ENCODE results near the gene PKD1L1. TPM values are rescaled to one million over a fixed set of nuclear protein-coding genes. Genes with fewer than 3 reads are reported as not detected.

PKD1L1 gene
- polyA plus RNA-seq, 1 donor (not counting 4 experiments of a cell fraction or from before 2014, with no cell fraction given): 0.04 TPM

DNA sequence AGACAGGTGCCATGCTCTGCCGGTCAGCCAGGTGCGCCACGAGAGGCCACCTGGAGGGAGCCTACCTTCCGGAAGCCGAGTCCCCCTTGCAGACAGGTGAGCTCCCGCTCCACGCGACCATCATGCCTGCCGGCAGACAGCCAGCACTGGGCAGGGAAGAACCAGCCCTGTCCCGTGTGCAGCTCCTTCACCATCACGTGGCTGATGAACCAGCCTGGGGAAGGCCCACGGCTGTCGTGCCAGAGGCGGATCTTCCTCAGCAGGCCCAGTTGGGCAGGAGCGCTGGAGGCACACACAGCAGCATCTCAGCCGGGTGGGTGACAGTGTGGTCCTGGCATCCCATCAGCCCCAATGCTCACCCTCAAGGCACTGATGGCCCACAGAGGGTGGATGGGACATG lies 108.9 kb downstream of the PKD1L1 start:
- H3K27ac ChIP-seq (ENCODE audit: control insufficient read depth, insufficient read depth, low read length): no peak overlapping the region

DNA sequence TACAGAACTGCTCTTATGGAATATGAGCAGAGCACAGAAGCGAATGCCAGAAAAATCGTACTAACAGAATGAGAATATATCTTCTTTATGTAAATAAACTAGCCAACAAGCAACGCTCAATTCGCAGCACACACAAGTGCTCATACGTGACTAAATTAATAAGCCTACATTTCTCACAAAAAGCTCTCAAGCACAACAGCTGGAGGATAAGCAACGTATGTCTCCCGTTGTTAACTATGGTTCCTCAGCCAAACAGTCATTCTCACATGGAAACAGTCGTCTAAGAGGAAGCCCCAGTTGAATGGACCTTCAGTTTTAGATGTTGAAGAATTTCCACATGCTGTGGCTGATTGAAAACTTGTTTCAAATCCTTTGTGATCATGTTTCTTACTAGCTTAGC lies 110.4 kb downstream of the PKD1L1 start:
- no peak overlapping the region for H3K9ac ChIP-seq (ENCODE audit: control insufficient read depth, extremely low read depth, insufficient read depth, low read length)
- no peak overlapping the region for H3K4me2 ChIP-seq (ENCODE audit: control insufficient read depth, extremely low read depth, insufficient read depth, low read depth, low read length)
- DNase-seq (ENCODE audit: low read depth, low spot score) (no peak), FAIRE-seq (no peak)
- H3K36me3 ChIP-seq (ENCODE audit: control insufficient read depth in 2 of 2, extremely low read depth in 1 of 2, insufficient read depth in 2 of 2, low read length in 2 of 2): no peaks in the 10 kb centered on the region
- dilution Hi-C loops (cut with MboI; ENCODE audit: extremely low pct_ligation_motif_present, low sequenced_read_pairs): no loop called here
- H2AFZ ChIP-seq (ENCODE audit: control insufficient read depth, low read length): no peak overlapping the region
- no peak overlapping the region for H3K4me3 ChIP-seq (ENCODE audit: control insufficient read depth in 2 of 3, extremely low read depth in 1 of 3, insufficient read depth in 2 of 3, low read depth in 1 of 3, low read length in 3 of 3)
- no peaks in the 10 kb centered on the region for H3K4me1 ChIP-seq (ENCODE audit: control insufficient read depth, extremely low read depth, insufficient read depth, low read length)
- peaks cover 16% of the 10 kb centered on the region for H3K27me3 ChIP-seq (ENCODE audit: control insufficient read depth, extremely low read depth, insufficient read depth, low read length)
- no peaks in the 10 kb centered on the region for H3K79me2 ChIP-seq (ENCODE audit: control insufficient read depth, insufficient read depth, low read length)
- TF ChIP-seq, protein P1, sequence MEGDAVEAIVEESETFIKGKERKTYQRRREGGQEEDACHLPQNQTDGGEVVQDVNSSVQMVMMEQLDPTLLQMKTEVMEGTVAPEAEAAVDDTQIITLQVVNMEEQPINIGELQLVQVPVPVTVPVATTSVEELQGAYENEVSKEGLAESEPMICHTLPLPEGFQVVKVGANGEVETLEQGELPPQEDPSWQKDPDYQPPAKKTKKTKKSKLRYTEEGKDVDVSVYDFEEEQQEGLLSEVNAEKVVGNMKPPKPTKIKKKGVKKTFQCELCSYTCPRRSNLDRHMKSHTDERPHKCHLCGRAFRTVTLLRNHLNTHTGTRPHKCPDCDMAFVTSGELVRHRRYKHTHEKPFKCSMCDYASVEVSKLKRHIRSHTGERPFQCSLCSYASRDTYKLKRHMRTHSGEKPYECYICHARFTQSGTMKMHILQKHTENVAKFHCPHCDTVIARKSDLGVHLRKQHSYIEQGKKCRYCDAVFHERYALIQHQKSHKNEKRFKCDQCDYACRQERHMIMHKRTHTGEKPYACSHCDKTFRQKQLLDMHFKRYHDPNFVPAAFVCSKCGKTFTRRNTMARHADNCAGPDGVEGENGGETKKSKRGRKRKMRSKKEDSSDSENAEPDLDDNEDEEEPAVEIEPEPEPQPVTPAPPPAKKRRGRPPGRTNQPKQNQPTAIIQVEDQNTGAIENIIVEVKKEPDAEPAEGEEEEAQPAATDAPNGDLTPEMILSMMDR (optimal IDR thresholded peaks at IDR 0.05 in 1 of 3, IDR thresholded peaks at IDR 0.05 in 1 of 3, conservative IDR thresholded peaks at IDR 0.05 in 1 of 3; ENCODE audit: extremely low read depth in 1 of 3, insufficient read depth in 2 of 3, low read length in 3 of 3): no peak
- no peak for TF ChIP-seq EZH2 (IDR thresholded peaks at IDR 0.05; ENCODE audit: low read length)
- H3K27ac ChIP-seq (ENCODE audit: control insufficient read depth, insufficient read depth, low read length): no peak overlapping the region
- no peaks in the 10 kb centered on the region for H4K20me1 ChIP-seq (ENCODE audit: control insufficient read depth, extremely low read depth, insufficient read depth, low read length)
- no peaks in the 10 kb centered on the region for H3K9me1 ChIP-seq (ENCODE audit: control insufficient read depth, extremely low read depth, insufficient read depth, low read length)
- no peaks in the 10 kb centered on the region for H3K9me3 ChIP-seq (ENCODE audit: control insufficient read depth, low read depth, low read length)

More for the DNA sequence above, 108.9 kb downstream of the PKD1L1 start:
- no peak overlapping the region for H3K9ac ChIP-seq (ENCODE audit: control insufficient read depth, extremely low read depth, insufficient read depth, low read length)
- no peaks in the 10 kb centered on the region for H3K36me3 ChIP-seq (ENCODE audit: control insufficient read depth in 2 of 2, extremely low read depth in 1 of 2, insufficient read depth in 2 of 2, low read length in 2 of 2)
- no peaks in the 10 kb centered on the region for H3K4me1 ChIP-seq (ENCODE audit: control insufficient read depth, extremely low read depth, insufficient read depth, low read length)
- no peaks in the 10 kb centered on the region for H4K20me1 ChIP-seq (ENCODE audit: control insufficient read depth, extremely low read depth, insufficient read depth, low read length)
- TF ChIP-seq, protein P1 (optimal IDR thresholded peaks at IDR 0.05 in 1 of 3, IDR thresholded peaks at IDR 0.05 in 1 of 3, conservative IDR thresholded peaks at IDR 0.05 in 1 of 3; ENCODE audit: extremely low read depth in 1 of 3, insufficient read depth in 2 of 3, low read length in 3 of 3): no peak
- TF ChIP-seq EZH2 (IDR thresholded peaks at IDR 0.05; ENCODE audit: low read length): no peak
- no peak overlapping the region for H3K4me2 ChIP-seq (ENCODE audit: control insufficient read depth, extremely low read depth, insufficient read depth, low read depth, low read length)
- no peaks in the 10 kb centered on the region for H3K9me3 ChIP-seq (ENCODE audit: control insufficient read depth, low read depth, low read length)
- dilution Hi-C loops (cut with MboI; ENCODE audit: extremely low pct_ligation_motif_present, low sequenced_read_pairs): no loop called here
- DNase-seq (ENCODE audit: low read depth, low spot score): no peak
- no peak for FAIRE-seq
- peaks cover 23% of the 10 kb centered on the region for H3K27me3 ChIP-seq (ENCODE audit: control insufficient read depth, extremely low read depth, insufficient read depth, low read length)
- no peak overlapping the region for H2AFZ ChIP-seq (ENCODE audit: control insufficient read depth, low read length)
- no peaks in the 10 kb centered on the region for H3K9me1 ChIP-seq (ENCODE audit: control insufficient read depth, extremely low read depth, insufficient read depth, low read length)
- no peak overlapping the region for H3K4me3 ChIP-seq (ENCODE audit: control insufficient read depth in 2 of 3, extremely low read depth in 1 of 3, insufficient read depth in 2 of 3, low read depth in 1 of 3, low read length in 3 of 3)
- H3K79me2 ChIP-seq (ENCODE audit: control insufficient read depth, insufficient read depth, low read length): no peaks in the 10 kb centered on the region
